Choroid plexus epithelial cell (primary cell): ENCODE data around the gene AQP12B.
"Not testable (repeated sequence)": the region's sequence is repeated elsewhere in the genome, so short reads cannot be mapped to it uniquely, and the experiment has no call there.

Experiments used
- DNase-seq: peaks from one replicate; pipeline ENCODE4 v3.0.0-alpha.2; 2010; ENCODE audit warnings: low read depth
- H3K4me3 ChIP-seq: 2 replicates; pipeline ENCODE4 v1.5.1; 2011; ENCODE audit warnings: low read depth, mild to moderate bottlenecking, control low read depth, low read length, moderate library complexity
- CTCF ChIP-seq: conservative IDR thresholded peaks from 2 replicates; pipeline ENCODE4 v1.5.1; 2011; ENCODE audit warnings: low read depth, mild to moderate bottlenecking, control low read depth, inconsistent platforms, low read length, moderate library complexity

Gene AQP12B

GRCh38 chr2:240685771-240686371 is 3.2 kb upstream of the AQP12B start:
- no peak for TF ChIP-seq CTCF
- DNase-seq: no peak
- H3K4me3 ChIP-seq: no peak overlapping the region

- DNase-seq, H3K4me3 ChIP-seq: not testable (repeated sequence)
These were observed 1.5 kb upstream of the AQP12B start for GRCh38 chr2:240683980-240684728.

- not testable (repeated sequence) for H3K4me3 ChIP-seq, DNase-seq
These were observed 769 bp upstream of the AQP12B start for GRCh38 chr2:240683329-240683979.

- DNase-seq, H3K4me3 ChIP-seq: not testable (repeated sequence)
These were observed 2.5 kb downstream of the AQP12B start for GRCh38 chr2:240680185-240680584.

- DNase-seq, H3K4me3 ChIP-seq: not testable (repeated sequence)
These were observed 3.8 kb downstream of the AQP12B start for GRCh38 chr2:240678909-240679308.

GRCh38 chr2:240678043-240678442 is 4.6 kb downstream of the AQP12B start:
- not testable (repeated sequence) for DNase-seq

GRCh38 chr2:240675345-240675744 is 7.3 kb downstream of the AQP12B start:
- H3K4me3 ChIP-seq, DNase-seq: not testable (repeated sequence)

More at GRCh38 chr2:240678043-240678442, 4.6 kb downstream of the AQP12B start:
- H3K4me3 ChIP-seq: not testable (repeated sequence)

GRCh38 chr2:240674461-240675184 is 8.1 kb downstream of the AQP12B start:
- H3K4me3 ChIP-seq, DNase-seq: not testable (repeated sequence)

- DNase-seq: no peak
- no peak for TF ChIP-seq CTCF
- H3K4me3 ChIP-seq: no peak overlapping the region
These were observed 9.9 kb downstream of the AQP12B start for GRCh38 chr2:240672701-240673190.

- no peak for TF ChIP-seq CTCF
- no peak overlapping the region for H3K4me3 ChIP-seq
- DNase-seq: no peak
These were observed 10.5 kb downstream of the AQP12B start for GRCh38 chr2:240672076-240672700.
